Right atrium auricular region (tissue), 2 donors: ENCODE data around the gene PTRHD1. TPM values are rescaled to one million over a fixed set of nuclear protein-coding genes. Genes with fewer than 3 reads are reported as not detected.

ENCODE experiments used
- DNase-seq: peaks from one replicate; pipeline ENCODE4 v3.0.0-alpha.2; 2019; ENCODE audit warnings: low spot score
- H3K27ac ChIP-seq, 2 donors: fragments of 200-600 bp; sonication (generic); 1 replicate in 1 of 2; 2 replicates in 1 of 2; pipeline ENCODE4 v1.5.1; 2016 to 2019
- H3K27me3 ChIP-seq, 2 donors: fragments of 200-600 bp; sonication (generic); one replicate each; pipeline versions ENCODE4 v1.5.1 to v1.6.0; 2017 to 2019
- H3K36me3 ChIP-seq: fragments of 200-600 bp; sonication (generic); one replicate; pipeline ENCODE4 v1.5.1; 2016
- H3K4me1 ChIP-seq, 2 donors: fragments of 200-600 bp; sonication (generic); one replicate each; pipeline versions ENCODE4 v1.5.1 to v1.6.0; 2017 to 2019
- H3K4me3 ChIP-seq, 2 donors: fragments of 200-600 bp; sonication (generic); 1 replicate in 1 of 2; 2 replicates in 1 of 2; pipeline ENCODE4 v1.5.1; 2017 to 2019; ENCODE audit warnings: mild to moderate bottlenecking in 1 of 2, moderate library complexity in 1 of 2
- H3K9me3 ChIP-seq, 2 donors: fragments of 200-600 bp; sonication (generic); one replicate each; pipeline ENCODE4 v1.5.1; 2019
- CTCF ChIP-seq, 2 donors: fragments of 200-600 bp; sonication (generic); IDR thresholded peaks; one replicate each; pipeline ENCODE4 v1.5.1; 2019; ENCODE audit warnings: antibody characterized with exemption in 2 of 2
- total RNA-seq, 2 donors: library from RNA; depleted of rRNA; stranded (reverse); fragments of >200 nt; gene quantifications; one replicate each; pipeline ENCODE4 v1.1.0, GENCODE V29; 2016

The PTRHD1 gene
- total RNA-seq, 2 donors from 2014 or later: 12.8 to 17.7 TPM

DNA sequence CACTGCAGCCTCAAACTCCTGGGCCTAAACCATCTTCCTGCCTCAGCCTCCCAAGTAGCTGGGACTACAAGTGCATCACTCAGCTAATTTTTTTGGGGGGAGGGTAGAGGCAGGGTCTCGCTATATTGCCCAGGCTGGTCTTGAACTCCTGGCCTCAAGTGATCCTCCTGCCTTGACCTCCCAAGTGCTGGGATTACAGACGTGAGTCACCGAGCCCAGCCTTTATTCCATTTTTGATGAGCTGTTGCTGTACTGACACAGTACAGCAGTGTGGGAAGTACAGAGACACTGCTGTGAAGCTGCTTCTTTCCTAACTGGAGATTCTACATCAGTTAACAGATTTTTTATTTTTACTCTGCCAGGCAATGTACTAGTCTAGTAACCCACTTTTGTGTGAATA, 18.8 kb downstream of the PTRHD1 start:
- no peak for DNase-seq
- no peak overlapping the region for H3K27ac ChIP-seq
- H3K27me3 ChIP-seq: no peaks in the 10 kb centered on the region
- no peaks in the 10 kb centered on the region for H3K9me3 ChIP-seq
- TF ChIP-seq CTCF (IDR thresholded peaks at IDR 0.05): no peak
- no peaks in the 10 kb centered on the region for H3K36me3 ChIP-seq
- H3K4me3 ChIP-seq: no peak overlapping the region
- no peaks in the 10 kb centered on the region for H3K4me1 ChIP-seq

DNA sequence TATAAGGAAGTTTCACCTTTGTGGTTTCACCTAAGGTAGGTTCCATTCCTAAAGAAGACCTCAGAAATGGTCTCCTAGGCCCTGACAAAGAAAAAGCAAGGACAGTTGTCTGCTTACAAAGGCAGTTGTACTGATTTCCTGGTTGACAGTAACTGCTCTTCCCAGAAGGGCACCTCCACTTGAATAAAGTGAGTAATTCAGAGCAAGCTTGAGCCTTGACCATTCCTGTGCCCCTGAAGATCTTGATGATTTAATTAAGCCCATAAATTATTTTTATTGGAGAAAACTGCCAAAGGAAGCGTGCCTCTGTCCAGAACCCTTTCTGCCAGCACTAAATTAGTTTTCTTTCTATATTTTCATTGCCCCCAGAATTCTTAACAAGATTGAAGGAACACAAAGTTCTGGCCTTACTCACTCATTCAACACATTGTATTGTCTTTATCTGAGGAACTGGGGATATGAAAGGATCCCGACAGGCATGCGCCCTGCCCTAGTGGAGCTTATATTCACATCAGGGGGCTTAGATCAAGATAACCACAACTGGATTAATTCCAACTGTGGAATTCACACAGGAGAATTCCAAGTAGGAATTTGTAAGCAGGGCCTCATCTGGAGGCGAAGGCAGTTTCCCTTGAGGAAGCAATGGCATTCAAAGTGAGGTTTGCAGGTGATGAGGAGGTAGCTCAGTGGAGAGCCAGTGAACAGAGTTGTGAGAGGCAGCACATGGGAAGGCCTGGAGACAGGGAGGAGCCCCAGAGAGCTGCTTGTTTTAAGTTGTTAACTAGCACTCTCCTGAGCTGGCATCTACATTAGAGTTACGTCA, 21.2 kb downstream of the PTRHD1 start:
- DNase-seq: no peak
- Histone ChIP-seq H3K9me3 (no peaks in the 10 kb centered on the region), H3K27ac (no peak overlapping the region), H3K4me3 (no peak overlapping the region), H3K27me3 (no peaks in the 10 kb centered on the region), H3K4me1 (peaks cover 0 to 6% of the 10 kb centered on the region in 2 donors), H3K36me3 (no peaks in the 10 kb centered on the region)
- no peak for TF ChIP-seq CTCF (IDR thresholded peaks at IDR 0.05)

DNA sequence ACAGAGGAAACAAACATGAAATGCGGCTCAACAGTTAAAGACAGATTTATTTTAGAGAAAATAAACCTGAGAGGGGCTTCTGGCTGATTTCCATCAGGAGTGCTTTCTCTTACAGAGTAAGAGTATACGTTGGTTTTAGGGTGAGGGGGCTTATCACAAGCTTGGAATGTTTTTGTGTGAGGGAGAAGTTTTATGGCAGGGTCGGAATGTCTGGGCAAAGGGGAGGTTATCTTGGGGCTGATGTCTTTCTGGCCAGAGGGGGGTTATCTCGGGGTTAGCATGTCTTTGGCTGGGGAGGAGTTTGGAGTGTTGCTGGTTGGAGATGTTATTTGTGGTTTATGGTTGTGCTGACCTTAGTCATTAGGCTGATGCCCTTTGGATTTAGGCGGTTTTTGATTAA, 22.1 kb downstream of the PTRHD1 start:
- Histone ChIP-seq H3K36me3 (no peaks in the 10 kb centered on the region), H3K27ac (no peak overlapping the region), H3K9me3 (no peaks in the 10 kb centered on the region), H3K4me1 (peaks cover 0 to 6% of the 10 kb centered on the region in 2 donors), H3K4me3 (no peak overlapping the region), H3K27me3 (no peaks in the 10 kb centered on the region)
- no peak for TF ChIP-seq CTCF (IDR thresholded peaks at IDR 0.05)
- DNase-seq: no peak

GRCh38 chr2:24768601-24769000, 24.6 kb downstream of the PTRHD1 start:
- DNase-seq: peak; percentile 60
- no peak for TF ChIP-seq CTCF (IDR thresholded peaks at IDR 0.05)
- peaks cover 0 to 6% of the 10 kb centered on the region in 2 donors for H3K4me1 ChIP-seq
- H3K9me3 ChIP-seq: no peaks in the 10 kb centered on the region
- no peak overlapping the region for H3K27ac ChIP-seq
- H3K36me3 ChIP-seq: peaks cover 12% of the 10 kb centered on the region
- H3K27me3 ChIP-seq: no peaks in the 10 kb centered on the region
- no peak overlapping the region for H3K4me3 ChIP-seq

DNA sequence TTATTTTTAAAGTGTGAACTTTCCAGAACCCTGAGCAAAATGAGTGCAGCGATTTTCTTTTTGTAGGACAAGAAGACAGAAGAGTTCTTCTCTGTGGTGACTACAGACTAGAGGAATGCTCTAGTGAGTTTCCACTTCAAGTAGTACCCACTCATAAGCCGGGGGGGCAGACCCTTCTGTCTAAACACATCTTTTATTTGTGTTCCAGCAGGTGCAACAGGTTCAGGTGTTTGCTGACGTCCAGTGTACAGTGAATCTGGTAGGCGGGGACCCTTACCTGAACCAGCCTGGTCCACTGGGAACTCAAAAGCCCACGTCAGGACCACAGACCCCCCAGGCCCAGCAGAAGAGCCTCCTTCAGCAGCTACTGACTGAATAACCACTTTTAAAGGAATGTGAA, 25.2 kb downstream of the PTRHD1 start:
- Histone ChIP-seq H3K27me3 (no peaks in the 10 kb centered on the region), H3K9me3 (no peaks in the 10 kb centered on the region), H3K36me3 (peaks cover 14% of the 10 kb centered on the region), H3K4me3 (no peak overlapping the region), H3K27ac (no peak overlapping the region), H3K4me1 (peaks cover 0 to 6% of the 10 kb centered on the region in 2 donors)
- no peak for TF ChIP-seq CTCF (IDR thresholded peaks at IDR 0.05)
- DNase-seq: no peak

DNA sequence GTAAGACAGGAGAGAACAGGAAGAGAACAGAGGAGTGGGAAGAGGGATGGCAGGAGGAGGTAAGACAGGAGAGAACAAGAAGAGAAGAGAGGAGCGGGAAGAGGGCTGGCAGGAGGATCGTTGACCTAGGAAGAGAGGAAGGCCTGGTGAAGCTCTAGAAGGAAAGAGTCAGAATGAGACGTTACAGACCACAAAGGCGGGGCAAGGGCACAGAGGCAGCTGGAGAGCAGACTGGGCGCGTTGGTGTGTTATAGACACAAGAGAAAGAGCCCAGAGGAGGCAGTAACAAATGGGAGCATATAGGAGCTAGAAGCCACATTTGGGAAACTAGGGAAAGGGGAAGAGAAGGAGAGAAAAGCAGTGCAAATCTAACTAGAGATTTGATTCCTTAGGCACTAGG, 26.6 kb downstream of the PTRHD1 start:
- Histone ChIP-seq H3K4me1 (peaks cover 0 to 6% of the 10 kb centered on the region in 2 donors), H3K27me3 (no peaks in the 10 kb centered on the region), H3K4me3 (no peak overlapping the region), H3K27ac (no peak overlapping the region), H3K9me3 (no peaks in the 10 kb centered on the region), H3K36me3 (peaks cover 23% of the 10 kb centered on the region)
- TF ChIP-seq CTCF (IDR thresholded peaks at IDR 0.05): no peak
- DNase-seq: no peak
